IMR-90 (cell line): ENCODE measurements around the gene SLC2A8. TPM values are rescaled to one million over a fixed set of nuclear protein-coding genes. Genes with fewer than 3 reads are reported as not detected.

ENCODE experiments used
- ATAC-seq: fragments of 200-7000 bp; cut with Tn5 transposase; 2 replicates; pipeline ENCODE4 v1.9.1; 2020; ENCODE audit warnings: low read depth, mild to moderate bottlenecking, moderate library complexity
- BruUV-seq: library from RNA; stranded (reverse); fragments of 400-500 nt; replicated peaks from 2 replicates; lab custom pipeline; 2021; lab: Mats Ljungman, UMichigan
- CTCF ChIA-PET: fragments of 300-600 bp; formaldehyde crosslinking; extraction: SDS; loops from one replicate; lab custom pipeline; 2021; ENCODE audit warnings: antibody characterized with exemption; lab: Yijun Ruan, JAX
- POLR2A ChIA-PET: fragments of 300-600 bp; sonication (Branson Sonifier 250); formaldehyde crosslinking; loops from one replicate; lab custom pipeline; 2022; ENCODE audit warnings: antibody characterized with exemption; ENCODE audit not compliant: unreplicated experiment; lab: Charles Lee
- DNase-seq: peaks from one replicate; pipeline ENCODE4 v3.0.0; 2013
- H2AFZ ChIP-seq: replicated peaks from 2 replicates; pipeline ENCODE3; 2013; ENCODE audit warnings: low read length, mild to moderate bottlenecking; ENCODE audit not compliant: poor library complexity
- H2AK5ac ChIP-seq: 2 replicates; pipeline ENCODE4 v1.6.1; 2013; ENCODE audit warnings: low read depth, low read length, inconsistent platforms
- H2AK9ac ChIP-seq: replicated peaks from 2 replicates; pipeline ENCODE3; 2013; ENCODE audit warnings: mild to moderate bottlenecking, low read depth, low read length, moderate library complexity; ENCODE audit not compliant: poor library complexity
- H2BK120ac ChIP-seq: 2 replicates; pipeline ENCODE4 v1.6.1; 2013; ENCODE audit warnings: low read depth, low read length, inconsistent platforms
- H2BK15ac ChIP-seq: 3 replicates; pipeline ENCODE4 v1.6.1; 2013; ENCODE audit warnings: low read depth, low read length, inconsistent platforms
- H2BK20ac ChIP-seq: 2 replicates; pipeline ENCODE4 v1.6.1; 2013; ENCODE audit warnings: low read depth, mild to moderate bottlenecking, inconsistent platforms, low read length, moderate library complexity
- H2BK5ac ChIP-seq: 2 replicates; pipeline ENCODE4 v1.6.1; 2013; ENCODE audit warnings: mild to moderate bottlenecking, low read depth, low read length, inconsistent platforms; ENCODE audit not compliant: poor library complexity, severe bottlenecking
- H3K14ac ChIP-seq: replicated peaks from 2 replicates; pipeline ENCODE4 v1.6.1; 2013; ENCODE audit warnings: low read depth, low read length, inconsistent platforms
- H3K18ac ChIP-seq: 2 replicates; pipeline ENCODE4 v1.6.1; 2013; ENCODE audit warnings: low read depth, low read length, control low read depth
- H3K23ac ChIP-seq: 2 replicates; pipeline ENCODE4 v1.6.1; 2013; ENCODE audit warnings: low read depth, low read length, inconsistent platforms
- H3K27ac ChIP-seq: 2 replicates; pipeline ENCODE4 v1.5.1; 2013; ENCODE audit warnings: mild to moderate bottlenecking, control low read depth, low read length; ENCODE audit not compliant: insufficient read depth
- H3K27me3 ChIP-seq: 2 replicates; pipeline ENCODE4 v1.6.1; 2013; ENCODE audit warnings: low read length; ENCODE audit not compliant: control insufficient read depth, insufficient read depth
- H3K36me3 ChIP-seq: 2 replicates; pipeline ENCODE4 v1.6.1; 2013; ENCODE audit warnings: low read length, mixed read lengths; ENCODE audit not compliant: control insufficient read depth, insufficient read depth
- H3K4ac ChIP-seq: 2 replicates; pipeline ENCODE4 v1.6.1; 2013; ENCODE audit warnings: low read depth, low read length, inconsistent platforms
- H3K4me1 ChIP-seq: 2 replicates; pipeline ENCODE4 v1.6.1; 2013; ENCODE audit warnings: low read length, mixed read lengths; ENCODE audit not compliant: control insufficient read depth, insufficient read depth
- H3K4me2 ChIP-seq: 2 replicates; pipeline ENCODE4 v1.6.1; 2013; ENCODE audit warnings: low read depth, mild to moderate bottlenecking, control low read depth, low read length, moderate library complexity
- H3K4me3 ChIP-seq: 2 replicates; pipeline ENCODE4 v1.5.1; 2013; ENCODE audit warnings: low read depth, mild to moderate bottlenecking, control low read depth, low read length, moderate library complexity; ENCODE audit not compliant: insufficient read depth
- H3K56ac ChIP-seq: 2 replicates; pipeline ENCODE4 v1.6.1; 2013; ENCODE audit warnings: low read length, inconsistent platforms; ENCODE audit not compliant: insufficient read depth; ENCODE audit errors: extremely low read depth
- H3K79me1 ChIP-seq, 2 experiments: 2 replicates each; pipeline ENCODE4 v1.6.1; 2013; ENCODE audit warnings: low read length in 2 of 2, inconsistent platforms in 1 of 2, low read depth in 1 of 2
- H3K9ac ChIP-seq: 2 replicates; pipeline ENCODE4 v1.6.1; 2013; ENCODE audit warnings: low read depth, low read length, control low read depth
- H3K9me1 ChIP-seq: 2 replicates; pipeline ENCODE4 v1.6.1; 2013; ENCODE audit warnings: low read length, inconsistent platforms; ENCODE audit not compliant: insufficient read depth
- H3K9me3 ChIP-seq: 2 replicates; pipeline ENCODE4 v1.6.1; 2013; ENCODE audit warnings: low read length; ENCODE audit not compliant: control insufficient read depth, insufficient read depth
- H4K20me1 ChIP-seq: 2 replicates; pipeline ENCODE4 v1.6.1; 2013; ENCODE audit warnings: low read length, inconsistent platforms; ENCODE audit not compliant: insufficient read depth
- H4K5ac ChIP-seq: 2 replicates; pipeline ENCODE4 v1.6.1; 2013; ENCODE audit warnings: mild to moderate bottlenecking, low read depth, low read length, control low read depth
- H4K8ac ChIP-seq, 2 experiments: 2 replicates each; pipeline ENCODE4 v1.6.1; 2013; ENCODE audit warnings: low read depth in 2 of 2, low read length in 2 of 2, control low read depth in 1 of 2, inconsistent platforms in 1 of 2
- H4K91ac ChIP-seq: 2 replicates; pipeline ENCODE4 v1.6.1; 2013; ENCODE audit warnings: low read depth, low read length, inconsistent platforms; ENCODE audit not compliant: insufficient read depth
- BHLHE40 ChIP-seq: fragments of 150-350 bp; IDR thresholded peaks from 2 replicates; pipeline ENCODE4 v1.6.1; 2016; ENCODE audit warnings: mild to moderate bottlenecking, low read depth, low read length
- CEBPB ChIP-seq: IDR thresholded peaks from 2 replicates; pipeline ENCODE4 v1.6.1; 2012; ENCODE audit warnings: low read depth, low read length, improper control_type of control experiment
- FOS ChIP-seq: fragments of 150-350 bp; IDR thresholded peaks from 2 replicates; pipeline ENCODE4 v1.6.1; 2016; ENCODE audit warnings: low read depth, low read length
- MAFK ChIP-seq: IDR thresholded peaks from 2 replicates; pipeline ENCODE4 v1.6.1; 2012; ENCODE audit warnings: low read depth, low read length, improper control_type of control experiment
- MAZ ChIP-seq: IDR thresholded peaks from 2 replicates; pipeline ENCODE4 v1.6.1; 2012; ENCODE audit warnings: low read depth, mild to moderate bottlenecking, low read length, improper control_type of control experiment, moderate library complexity, borderline replicate concordance
- MXI1 ChIP-seq: IDR thresholded peaks from 2 replicates; pipeline ENCODE4 v1.6.1; 2012; ENCODE audit warnings: low read depth, mild to moderate bottlenecking, low read length, moderate library complexity, borderline replicate concordance
- NFE2L2 ChIP-seq: fragments of 150-350 bp; IDR thresholded peaks from 2 replicates; pipeline ENCODE4 v1.6.1; 2016; ENCODE audit warnings: low read depth, mild to moderate bottlenecking, low read length
- POLR2A ChIP-seq: IDR thresholded peaks from 2 replicates; pipeline ENCODE4 v1.6.1; 2012; ENCODE audit warnings: mild to moderate bottlenecking, low read depth, low read length
- RFX5 ChIP-seq: IDR thresholded peaks from 2 replicates; pipeline ENCODE4 v1.8.0; 2012; ENCODE audit warnings: low read depth, mild to moderate bottlenecking, low read length, moderate library complexity
- SMC3 ChIP-seq: fragments of 150-350 bp; IDR thresholded peaks from 2 replicates; pipeline ENCODE4 v1.6.1; 2016; ENCODE audit warnings: low read depth, mild to moderate bottlenecking, antibody characterized with exemption, low read length, moderate library complexity
- WGBS, 2 experiments: methylation state at CpG; one replicate each; pipeline versions ENCODE4 v1.1.5 to v1.1.7; 2013; ENCODE audit warnings: missing lambda C conversion rate in 2 of 2; ENCODE audit not compliant: insufficient read length in 1 of 2; ENCODE audit errors: extremely low coverage in 2 of 2; 5-methylcytosine and 5-hydroxymethylcytosine counted together
- dilution Hi-C: fragments of 300-500 bp; cut with HindIII; formaldehyde crosslinking; loops from one replicate; pipeline ENCODE4 v1.14.3; 2018; ENCODE audit warnings: low sequenced_read_pairs; ENCODE audit not compliant: unreplicated experiment
- in situ Hi-C: fragments of 300-500 bp; cut with MboI; formaldehyde crosslinking; loops from 3 replicates; pipeline ENCODE4 v1.14.3; 2019; ENCODE audit warnings: low sequenced_read_pairs, inconsistent platforms, mixed read lengths
- intact Hi-C: fragments of 100-400 bp; cut with micrococcal nuclease; formaldehyde crosslinking; loops from 2 replicates; pipeline ENCODE4 v1.10.0; 2022
- polyA plus RNA-seq, 3 experiments: library from polyadenylated mRNA; depleted of rRNA; stranded (reverse); fragments of >200 nt; gene quantifications; 2 replicates each; pipeline ENCODE4 v1.2.3, GENCODE V29; 2012; ENCODE audit warnings: low replicate concordance in 1 of 3
- total RNA-seq: library from RNA; depleted of rRNA; stranded (reverse); fragments of >200 nt; gene quantifications from 2 replicates; pipeline ENCODE4 v1.2.3, GENCODE V29; 2012
- TF ChIP-seq, protein P1 (sequence below): fragments of 150-350 bp; IDR thresholded peaks from 2 replicates; pipeline ENCODE4 v1.6.1; 2017; ENCODE audit warnings: mild to moderate bottlenecking, antibody characterized with exemption, low read length, low read depth
- TF ChIP-seq, protein P2 (sequence below): conservative IDR thresholded peaks from 2 replicates; pipeline ENCODE4 v1.5.1; 2012; ENCODE audit warnings: mild to moderate bottlenecking, low read depth, low read length, improper control_type of control experiment

Gene SLC2A8
- total and polyA plus RNA-seq, 2 of the 4 experiments (the other 2 are of a cell fraction) = 9.0 to 12.0 TPM

DNA sequence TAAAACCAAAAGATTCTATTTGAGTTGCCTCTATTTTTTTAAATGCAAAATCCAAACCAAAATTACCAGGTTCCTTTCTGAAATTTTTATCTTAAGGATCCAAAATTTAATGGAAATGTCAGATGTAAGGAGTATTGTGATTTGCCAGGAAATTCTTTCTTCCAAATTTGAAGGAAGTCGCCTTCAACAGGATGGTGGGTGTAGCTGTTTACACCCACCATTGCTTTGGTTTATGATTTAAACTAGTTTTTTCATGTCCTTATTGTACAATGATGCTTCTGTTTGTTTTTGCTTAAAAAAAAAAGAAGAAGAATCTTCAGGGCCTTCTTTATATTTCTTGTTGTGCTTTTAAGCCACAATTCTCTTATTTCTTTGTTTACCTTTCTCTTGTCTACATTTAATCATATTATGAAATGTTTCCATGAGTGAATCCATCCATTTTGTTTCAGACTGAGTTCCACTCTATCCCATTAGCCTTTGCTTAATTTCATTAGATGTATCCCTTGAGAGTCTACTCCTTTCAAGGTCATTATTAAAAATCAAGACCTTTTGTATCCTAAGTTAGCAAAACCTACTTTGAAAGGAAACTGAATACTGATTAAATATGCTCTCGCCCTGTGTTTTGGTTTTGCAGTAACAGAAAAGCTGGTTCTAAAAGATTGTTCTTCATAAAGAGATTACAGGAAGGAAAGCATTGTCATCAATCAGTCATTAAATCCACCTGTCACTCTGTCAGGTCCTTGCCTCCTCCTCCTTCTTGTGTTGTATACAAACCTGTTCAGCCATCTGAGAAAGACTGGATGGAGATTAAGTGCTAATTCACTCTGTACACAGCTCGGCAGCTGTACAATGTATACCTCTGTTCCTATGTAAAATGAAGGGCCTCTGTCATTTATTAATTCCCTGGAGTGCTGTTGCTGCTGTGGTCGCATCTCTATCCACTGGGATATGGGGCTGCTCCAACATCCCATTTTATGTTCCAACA is 45.5 kb upstream of the SLC2A8 start (continued):
- TF ChIP-seq MXI1 = no peak

DNA sequence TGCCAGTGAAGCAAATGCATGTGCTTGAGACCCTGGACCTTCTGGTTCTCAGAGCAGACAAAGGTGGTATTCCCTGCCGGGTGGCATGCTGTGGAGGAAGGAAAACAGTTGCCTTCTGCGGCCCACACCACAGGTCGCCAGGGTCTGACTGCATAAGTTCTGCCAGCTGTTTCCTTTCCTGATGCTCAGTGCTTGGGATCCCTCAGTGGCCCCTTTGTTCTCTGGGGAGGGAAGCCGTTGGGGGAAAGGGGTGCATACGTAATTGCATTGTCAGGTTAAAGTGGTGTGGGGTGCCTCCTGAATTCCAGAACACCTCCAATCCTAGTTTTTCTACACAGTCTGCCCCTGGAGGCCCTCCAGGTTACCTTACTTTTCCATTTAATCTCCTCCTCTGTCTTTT is 43.1 kb upstream of the SLC2A8 start:
- Histone ChIP-seq H3K4ac (no peak overlapping the region), H2BK5ac (no peak overlapping the region), H3K4me2 (no peak overlapping the region), H2AK5ac (no peak overlapping the region), H2AFZ (no peak overlapping the region), H3K23ac (no peak overlapping the region), H2BK120ac (no peak overlapping the region), H4K91ac (no peak overlapping the region), H4K5ac (no peak overlapping the region), H3K4me3 (no peak overlapping the region), H3K27ac (no peak overlapping the region), H3K4me1 (no peaks in the 10 kb centered on the region), H3K36me3 (no peaks in the 10 kb centered on the region; the same call in 1 of the 2 replicates), H2BK15ac (no peak overlapping the region), H3K18ac (no peak overlapping the region), H3K9me3 (no peaks in the 10 kb centered on the region), H3K27me3 (no peaks in the 10 kb centered on the region; the same call in 1 of the 2 replicates), H3K9me1 (no peaks in the 10 kb centered on the region), H3K9ac (no peak overlapping the region), H3K14ac (no peak overlapping the region), H3K56ac (no peak overlapping the region), H4K8ac (no peak overlapping the region), H3K79me1 (no peaks in the 10 kb centered on the region), H2BK20ac (no peak overlapping the region), H4K20me1 (no peaks in the 10 kb centered on the region), H2AK9ac (no peak overlapping the region)
- ATAC-seq (no peak), DNase-seq (no peak)
- ChIA-PET POLR2A (no interaction called here), CTCF (no interaction called here)
- intact Hi-C loops = no loop called here
- no TSS peak for BruUV-seq
- no CpG with 5 or more reads among the region's 5 CpGs for WGBS, 2 experiments
- in situ Hi-C loops = no loop called here
- dilution Hi-C loops = no loop called here
- TF ChIP-seq FOS (no peak), MXI1 (no peak), CEBPB (no peak), RFX5 (no peak), BHLHE40 (no peak), MAZ (no peak), MAFK (no peak), SMC3 (no peak), NFE2L2 (no peak), POLR2A (no peak)
- TF ChIP-seq, protein P1, sequence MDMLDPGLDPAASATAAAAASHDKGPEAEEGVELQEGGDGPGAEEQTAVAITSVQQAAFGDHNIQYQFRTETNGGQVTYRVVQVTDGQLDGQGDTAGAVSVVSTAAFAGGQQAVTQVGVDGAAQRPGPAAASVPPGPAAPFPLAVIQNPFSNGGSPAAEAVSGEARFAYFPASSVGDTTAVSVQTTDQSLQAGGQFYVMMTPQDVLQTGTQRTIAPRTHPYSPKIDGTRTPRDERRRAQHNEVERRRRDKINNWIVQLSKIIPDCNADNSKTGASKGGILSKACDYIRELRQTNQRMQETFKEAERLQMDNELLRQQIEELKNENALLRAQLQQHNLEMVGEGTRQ = no peak
- TF ChIP-seq, protein P2, sequence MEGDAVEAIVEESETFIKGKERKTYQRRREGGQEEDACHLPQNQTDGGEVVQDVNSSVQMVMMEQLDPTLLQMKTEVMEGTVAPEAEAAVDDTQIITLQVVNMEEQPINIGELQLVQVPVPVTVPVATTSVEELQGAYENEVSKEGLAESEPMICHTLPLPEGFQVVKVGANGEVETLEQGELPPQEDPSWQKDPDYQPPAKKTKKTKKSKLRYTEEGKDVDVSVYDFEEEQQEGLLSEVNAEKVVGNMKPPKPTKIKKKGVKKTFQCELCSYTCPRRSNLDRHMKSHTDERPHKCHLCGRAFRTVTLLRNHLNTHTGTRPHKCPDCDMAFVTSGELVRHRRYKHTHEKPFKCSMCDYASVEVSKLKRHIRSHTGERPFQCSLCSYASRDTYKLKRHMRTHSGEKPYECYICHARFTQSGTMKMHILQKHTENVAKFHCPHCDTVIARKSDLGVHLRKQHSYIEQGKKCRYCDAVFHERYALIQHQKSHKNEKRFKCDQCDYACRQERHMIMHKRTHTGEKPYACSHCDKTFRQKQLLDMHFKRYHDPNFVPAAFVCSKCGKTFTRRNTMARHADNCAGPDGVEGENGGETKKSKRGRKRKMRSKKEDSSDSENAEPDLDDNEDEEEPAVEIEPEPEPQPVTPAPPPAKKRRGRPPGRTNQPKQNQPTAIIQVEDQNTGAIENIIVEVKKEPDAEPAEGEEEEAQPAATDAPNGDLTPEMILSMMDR = no peak
